ENCODE measurements around the gene AQP12B. TPM values are rescaled to one million over a fixed set of nuclear protein-coding genes. Genes with fewer than 3 reads are reported as not detected.

The AQP12B gene
- total RNA-seq, 2 donors from 2014 or later, result 7.9 to 9.6 TPM

- Histone ChIP-seq H3K9ac (ENCODE audit: low read depth in 2 of 2, low read length in 2 of 2) (no peak overlapping the region), H3K4me3 (no peak overlapping the region), H3K27me3 (no peaks in the 10 kb centered on the region), H3K36me3 (no peaks in the 10 kb centered on the region), H3K27ac (no peak overlapping the region), H3K4me1 (no peaks in the 10 kb centered on the region), H3K9me3 (no peaks in the 10 kb centered on the region)
- intact Hi-C loops (cut with DNase I), result no loop called here
- TF ChIP-seq CTCF (IDR thresholded peaks at IDR 0.05), result no peak
- DNase-seq, result no peak
Measured at GRCh38 chr2:240644171-240644651, 38.5 kb downstream of the AQP12B start.

- Histone ChIP-seq H3K27ac (no peak overlapping the region), H3K4me3 (no peak overlapping the region), H3K4me1 (no peaks in the 10 kb centered on the region), H3K9me3 (no peaks in the 10 kb centered on the region), H3K9ac (ENCODE audit: low read depth in 2 of 2, low read length in 2 of 2) (no peak overlapping the region), H3K36me3 (no peaks in the 10 kb centered on the region), H3K27me3 (no peaks in the 10 kb centered on the region)
- no peak for DNase-seq
- no peak for TF ChIP-seq CTCF (IDR thresholded peaks at IDR 0.05)
- intact Hi-C loops (cut with DNase I), result no loop called here
Measured at GRCh38 chr2:240643811-240644150, 38.9 kb downstream of the AQP12B start.

GRCh38 chr2:240643093-240643810 lies 39.4 kb downstream of the AQP12B start:
- H3K9me3 ChIP-seq, result no peaks in the 10 kb centered on the region
- H3K4me3 ChIP-seq, result no peak overlapping the region
- no peaks in the 10 kb centered on the region for H3K36me3 ChIP-seq
- H3K27ac ChIP-seq, result no peak overlapping the region
- no peak overlapping the region for H3K9ac ChIP-seq (ENCODE audit: low read depth in 2 of 2, low read length in 2 of 2)
- no peaks in the 10 kb centered on the region for H3K4me1 ChIP-seq
- H3K27me3 ChIP-seq, result no peaks in the 10 kb centered on the region
- no peak for TF ChIP-seq CTCF (IDR thresholded peaks at IDR 0.05)
- DNase-seq, result no peak
- intact Hi-C loops (cut with DNase I), result no loop called here

- Histone ChIP-seq H3K4me3 (no peak overlapping the region), H3K27me3 (no peaks in the 10 kb centered on the region), H3K9ac (ENCODE audit: low read depth in 2 of 2, low read length in 2 of 2) (no peak overlapping the region), H3K4me1 (no peaks in the 10 kb centered on the region), H3K36me3 (no peaks in the 10 kb centered on the region), H3K9me3 (no peaks in the 10 kb centered on the region), H3K27ac (no peak overlapping the region)
- TF ChIP-seq CTCF (IDR thresholded peaks at IDR 0.05), result no peak
- intact Hi-C loops (cut with DNase I), result no loop called here
- no peak for DNase-seq
Measured at GRCh38 chr2:240642806-240643092, 39.9 kb downstream of the AQP12B start.

GRCh38 chr2:240642061-240642805 lies 40.5 kb downstream of the AQP12B start:
- Histone ChIP-seq H3K9ac (ENCODE audit: low read depth in 2 of 2, low read length in 2 of 2) (no peak overlapping the region), H3K4me3 (no peak overlapping the region), H3K9me3 (no peaks in the 10 kb centered on the region), H3K27me3 (no peaks in the 10 kb centered on the region), H3K27ac (no peak overlapping the region), H3K36me3 (no peaks in the 10 kb centered on the region), H3K4me1 (no peaks in the 10 kb centered on the region)
- TF ChIP-seq CTCF (IDR thresholded peaks at IDR 0.05), result no peak
- DNase-seq, result no peak
- intact Hi-C loops (cut with DNase I), result no loop called here
